A673 (cell line): ENCODE measurements around the gene SH2D3C. TPM values are rescaled to one million over a fixed set of nuclear protein-coding genes. Genes with fewer than 3 reads are reported as not detected.

Experiments used
- BruUV-seq: library from RNA; stranded (reverse); fragments of 400-500 nt; replicated peaks from 2 replicates; lab custom pipeline; 2021; lab: Mats Ljungman, UMichigan
- CTCF ChIA-PET: fragments of 300-600 bp; sonication (Branson Sonifier 250); formaldehyde crosslinking; loops from one replicate; lab custom pipeline; 2022; ENCODE audit warnings: antibody characterized with exemption; lab: Charles Lee
- POLR2A ChIA-PET: fragments of 300-600 bp; sonication (Branson Sonifier 250); formaldehyde crosslinking; loops from one replicate; lab custom pipeline; 2022; ENCODE audit warnings: antibody characterized with exemption; ENCODE audit not compliant: low non-redundant PET; lab: Charles Lee
- DNase-seq: peaks from one replicate; pipeline ENCODE4 v3.0.0-alpha.2; 2015; ENCODE audit warnings: low spot score
- H3K27ac ChIP-seq: fragments of 200-600 bp; sonication (generic); 2 replicates; pipeline ENCODE4 v1.5.1; 2016; ENCODE audit warnings: mixed run types, low read depth, mild to moderate bottlenecking, mixed read lengths, antibody characterized with exemption, low read length; ENCODE audit not compliant: poor library complexity, severe bottlenecking
- H3K27me3 ChIP-seq: fragments of 200-600 bp; sonication (generic); replicated peaks from 2 replicates; pipeline ENCODE4 v1.6.1; 2017; ENCODE audit warnings: mixed run types, low read depth, mild to moderate bottlenecking, mixed read lengths, antibody characterized with exemption, low read length; ENCODE audit not compliant: insufficient read depth, poor library complexity
- H3K36me3 ChIP-seq: fragments of 200-600 bp; sonication (generic); 2 replicates; pipeline ENCODE4 v1.6.1; 2016; ENCODE audit warnings: mixed run types, mild to moderate bottlenecking, mixed read lengths, antibody characterized with exemption, low read length; ENCODE audit not compliant: insufficient read depth, poor library complexity, severe bottlenecking
- H3K4me1 ChIP-seq: fragments of 200-600 bp; sonication (generic); 2 replicates; pipeline ENCODE4 v1.6.1; 2017; ENCODE audit warnings: mixed run types, mild to moderate bottlenecking, mixed read lengths, antibody characterized with exemption, low read length; ENCODE audit not compliant: insufficient read depth, poor library complexity, severe bottlenecking
- H3K4me3 ChIP-seq: fragments of 200-600 bp; sonication (generic); 2 replicates; pipeline ENCODE4 v1.5.1; 2016; ENCODE audit warnings: low read depth, mixed run types, mild to moderate bottlenecking, mixed read lengths, low read length; ENCODE audit not compliant: poor library complexity, severe bottlenecking
- H3K9me3 ChIP-seq: fragments of 200-600 bp; sonication (generic); 2 replicates; pipeline ENCODE4 v1.6.1; 2016; ENCODE audit warnings: mixed run types, low read depth, mild to moderate bottlenecking, mixed read lengths, antibody characterized with exemption, low read length; ENCODE audit not compliant: poor library complexity, severe bottlenecking
- EZH2 ChIP-seq: fragments of 200-600 bp; sonication (generic); IDR thresholded peaks from 2 replicates; pipeline ENCODE4 v1.6.1; 2017; ENCODE audit warnings: borderline replicate concordance, low read depth, mild to moderate bottlenecking, mixed read lengths, antibody characterized with exemption, low read length; ENCODE audit not compliant: poor library complexity, severe bottlenecking
- intact Hi-C: fragments of 100-400 bp; cut with micrococcal nuclease; formaldehyde crosslinking; loops from one replicate; pipeline ENCODE4 v1.10.0; 2022; ENCODE audit not compliant: unreplicated experiment
- total RNA-seq: library from RNA; stranded (reverse); gene quantifications from 2 replicates; pipeline ENCODE4 v1.2.3, GENCODE V29; 2021
- TF ChIP-seq, protein P1 (sequence below): fragments of 300-800, 200-600 bp; sonication (generic); conservative IDR thresholded peaks from 2 replicates; pipeline ENCODE4 v1.5.1; 2017; ENCODE audit warnings: low read depth, mild to moderate bottlenecking, antibody characterized with exemption, low read length, moderate library complexity, mixed read lengths

The SH2D3C gene
- total RNA-seq, 1 experiment from 2014 or later, result not detected

DNA sequence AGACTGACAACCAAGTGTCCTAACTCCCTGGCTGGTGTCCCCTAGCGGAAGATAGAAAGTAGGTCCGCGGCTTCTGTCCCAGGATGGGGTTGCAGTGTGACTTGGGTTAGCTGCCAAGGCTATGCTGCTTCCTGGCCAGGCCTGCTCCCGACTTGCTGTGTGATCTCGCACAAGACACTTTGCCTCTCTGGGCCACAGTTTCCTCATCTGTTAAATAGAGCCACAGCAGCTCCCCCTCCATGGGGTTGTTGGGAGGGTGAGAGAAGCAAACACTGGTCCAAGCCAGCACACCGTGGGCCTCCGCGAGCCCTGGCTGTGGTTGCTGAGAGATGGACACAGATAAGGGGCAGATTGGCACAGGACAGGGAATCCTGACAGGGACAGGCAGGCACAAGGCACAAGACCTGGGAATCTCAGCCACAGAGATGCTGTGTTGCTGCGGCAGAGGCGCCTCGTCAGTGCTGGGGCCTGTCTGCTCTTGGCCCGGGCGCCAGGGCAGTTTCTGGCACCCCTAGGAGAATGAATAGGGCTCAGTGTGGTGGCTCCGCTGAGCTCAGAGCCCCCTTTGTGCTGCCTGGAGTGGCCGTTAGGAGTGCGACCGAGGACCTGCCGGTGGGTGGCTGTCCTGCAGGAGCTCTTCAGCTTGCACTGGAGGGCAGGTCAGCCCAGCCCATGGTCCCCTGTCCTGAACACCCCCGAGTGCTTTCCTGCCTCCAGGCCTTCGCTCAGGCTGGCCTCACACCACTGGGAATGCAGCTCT, 1.8 kb upstream of the SH2D3C start:
- Histone ChIP-seq H3K4me1 (no peaks in the 10 kb centered on the region), H3K27me3 (no peaks in the 10 kb centered on the region), H3K9me3 (no peaks in the 10 kb centered on the region), H3K4me3 (no peak overlapping the region), H3K27ac (no peak overlapping the region), H3K36me3 (no peaks in the 10 kb centered on the region)
- intact Hi-C loops, result no loop called here
- no TSS peak for BruUV-seq
- TF ChIP-seq EZH2, result no peak
- TF ChIP-seq, protein P1, sequence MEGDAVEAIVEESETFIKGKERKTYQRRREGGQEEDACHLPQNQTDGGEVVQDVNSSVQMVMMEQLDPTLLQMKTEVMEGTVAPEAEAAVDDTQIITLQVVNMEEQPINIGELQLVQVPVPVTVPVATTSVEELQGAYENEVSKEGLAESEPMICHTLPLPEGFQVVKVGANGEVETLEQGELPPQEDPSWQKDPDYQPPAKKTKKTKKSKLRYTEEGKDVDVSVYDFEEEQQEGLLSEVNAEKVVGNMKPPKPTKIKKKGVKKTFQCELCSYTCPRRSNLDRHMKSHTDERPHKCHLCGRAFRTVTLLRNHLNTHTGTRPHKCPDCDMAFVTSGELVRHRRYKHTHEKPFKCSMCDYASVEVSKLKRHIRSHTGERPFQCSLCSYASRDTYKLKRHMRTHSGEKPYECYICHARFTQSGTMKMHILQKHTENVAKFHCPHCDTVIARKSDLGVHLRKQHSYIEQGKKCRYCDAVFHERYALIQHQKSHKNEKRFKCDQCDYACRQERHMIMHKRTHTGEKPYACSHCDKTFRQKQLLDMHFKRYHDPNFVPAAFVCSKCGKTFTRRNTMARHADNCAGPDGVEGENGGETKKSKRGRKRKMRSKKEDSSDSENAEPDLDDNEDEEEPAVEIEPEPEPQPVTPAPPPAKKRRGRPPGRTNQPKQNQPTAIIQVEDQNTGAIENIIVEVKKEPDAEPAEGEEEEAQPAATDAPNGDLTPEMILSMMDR, result no peak
- ChIA-PET POLR2A (no interaction called here), CTCF (no interaction called here)
- no peak for DNase-seq

DNA sequence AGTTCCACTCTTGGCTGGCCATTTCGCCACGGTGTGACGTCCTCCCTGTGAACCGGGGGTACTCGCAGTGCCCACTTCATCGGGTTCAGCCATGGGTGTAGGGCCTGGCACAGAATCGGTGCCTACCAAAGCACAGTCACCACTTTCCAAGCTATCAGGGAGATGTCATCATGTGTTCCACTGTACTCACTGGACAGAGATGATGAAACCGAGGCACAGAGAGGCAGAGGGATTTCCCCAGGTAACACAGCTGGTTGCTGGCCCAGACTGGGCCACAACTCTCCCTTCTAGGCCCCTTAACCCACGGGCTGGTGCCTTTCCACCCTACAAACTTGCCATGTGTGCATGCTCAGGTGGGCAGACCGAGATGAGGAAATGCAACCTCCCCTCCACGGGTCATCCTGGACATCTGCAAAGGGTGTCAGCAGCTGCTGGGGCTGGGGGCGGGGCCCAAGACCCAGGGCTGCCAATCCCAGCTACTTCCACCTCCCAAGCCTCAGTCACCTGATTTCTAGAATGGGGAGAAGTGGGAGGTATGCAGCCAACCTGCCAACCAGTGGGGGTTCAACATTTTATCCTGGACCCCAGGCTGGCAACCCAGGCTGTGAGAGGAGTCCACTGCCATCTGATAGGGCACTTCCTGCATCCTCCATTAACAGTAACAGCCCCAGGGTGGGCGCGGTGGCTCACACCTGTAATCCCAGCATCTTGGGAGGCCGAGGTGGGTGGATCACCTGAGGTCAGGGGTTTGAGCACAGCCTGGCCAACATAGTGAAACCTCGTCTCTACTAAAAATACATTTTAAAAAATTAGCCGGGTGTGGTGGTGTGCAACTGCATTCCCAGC, 893 bp upstream of the SH2D3C start:
- H3K27me3 ChIP-seq, result no peaks in the 10 kb centered on the region
- POLR2A ChIA-PET, result no interaction called here
- H3K4me3 ChIP-seq, result no peak overlapping the region
- TF ChIP-seq EZH2, result no peak
- TF ChIP-seq, protein P1, result no peak
- no TSS peak for BruUV-seq
- H3K4me1 ChIP-seq, result no peaks in the 10 kb centered on the region
- no peak for DNase-seq
- CTCF ChIA-PET, result no interaction called here
- no peaks in the 10 kb centered on the region for H3K9me3 ChIP-seq
- no peaks in the 10 kb centered on the region for H3K36me3 ChIP-seq
- intact Hi-C loops, result no loop called here
- H3K27ac ChIP-seq, result no peak overlapping the region

DNA sequence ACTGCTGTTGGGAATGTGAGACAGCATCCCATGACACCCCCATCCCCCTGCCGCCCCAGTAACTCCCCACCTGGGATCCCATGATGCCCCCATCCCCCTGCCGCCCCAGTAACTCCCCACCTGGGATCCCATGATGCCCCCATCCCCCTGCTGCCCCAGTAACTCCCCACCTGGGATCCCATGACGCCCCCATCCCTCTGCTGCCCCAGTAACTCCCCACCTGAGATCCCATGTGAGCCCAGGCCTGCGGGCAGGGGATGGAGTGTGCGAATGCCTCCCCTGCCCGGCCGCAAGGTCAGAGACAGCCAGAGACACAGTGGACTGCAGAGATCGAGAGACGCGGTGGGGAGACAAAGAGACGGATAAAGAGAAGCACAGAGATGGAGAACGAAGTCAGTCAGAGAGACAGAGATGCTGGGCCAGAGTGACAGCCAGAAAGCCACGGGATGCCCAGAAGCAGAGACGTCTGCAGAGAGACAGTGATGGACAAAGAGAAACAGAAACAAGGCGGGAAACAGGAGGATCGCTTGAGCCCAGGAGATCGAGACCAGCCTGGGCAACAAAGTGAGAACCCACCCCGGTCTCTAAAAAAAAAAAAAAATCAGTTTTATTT, 992 bp downstream of the SH2D3C start:
- TF ChIP-seq, protein P1, result no peak
- no peak for TF ChIP-seq EZH2
- H3K4me3 ChIP-seq, result no peak overlapping the region
- BruUV-seq, result no TSS peak
- ChIA-PET CTCF (no interaction called here), POLR2A (no interaction called here)
- no peaks in the 10 kb centered on the region for H3K36me3 ChIP-seq
- intact Hi-C loops, result no loop called here
- H3K27ac ChIP-seq, result no peak overlapping the region
- no peak for DNase-seq
- no peaks in the 10 kb centered on the region for H3K27me3 ChIP-seq
- H3K4me1 ChIP-seq, result no peaks in the 10 kb centered on the region
- H3K9me3 ChIP-seq, result no peaks in the 10 kb centered on the region
